K562 (cell line): ENCODE data around the gene LMF2.

Experiments used
- POLR2A ChIP-seq: fragments of 450-650 bp; conservative IDR thresholded peaks from 2 replicates; pipeline ENCODE4 v1.6.1; 2016
- SMARCE1 ChIP-seq: fragments of 450-650 bp; IDR thresholded peaks from 2 replicates; pipeline ENCODE4 v1.7.1; 2016; ENCODE audit warnings: mild to moderate bottlenecking
- ZBED1 ChIP-seq: IDR thresholded peaks from 2 replicates; pipeline ENCODE4 v1.6.1; 2014
- ZFP30 ChIP-seq: fragments of 250-450 bp; sonication (Bioruptor Pico); IDR thresholded peaks from 2 replicates; pipeline ENCODE4 v1.8.0; 2022; ENCODE audit warnings: moderate library complexity, mild to moderate bottlenecking, inconsistent platforms, borderline replicate concordance
- ZNF354B ChIP-seq: fragments of 250-450 bp; sonication (Bioruptor Pico); IDR thresholded peaks from 2 replicates; pipeline ENCODE4 v1.4.0; 2020
- TF ChIP-seq, protein P1 (sequence below): fragments of 250-450 bp; sonication (Bioruptor Pico); IDR thresholded peaks from 2 replicates; pipeline ENCODE4 v1.4.0; 2020; ENCODE audit warnings: mild to moderate bottlenecking, moderate library complexity
- TF ChIP-seq, protein P2 (sequence below): sonication (generic); formaldehyde crosslinking; IDR thresholded peaks from 2 replicates; pipeline ENCODE4 v1.9.0; 2022; ENCODE audit warnings: mild to moderate bottlenecking, missing genetic modification reagents

GRCh38 chr22:50489363-50490243 is 17.9 kb downstream of the LMF2 start:
- TF ChIP-seq ZBED1: no peak
- TF ChIP-seq POLR2A: no peak
- TF ChIP-seq, protein P1, sequence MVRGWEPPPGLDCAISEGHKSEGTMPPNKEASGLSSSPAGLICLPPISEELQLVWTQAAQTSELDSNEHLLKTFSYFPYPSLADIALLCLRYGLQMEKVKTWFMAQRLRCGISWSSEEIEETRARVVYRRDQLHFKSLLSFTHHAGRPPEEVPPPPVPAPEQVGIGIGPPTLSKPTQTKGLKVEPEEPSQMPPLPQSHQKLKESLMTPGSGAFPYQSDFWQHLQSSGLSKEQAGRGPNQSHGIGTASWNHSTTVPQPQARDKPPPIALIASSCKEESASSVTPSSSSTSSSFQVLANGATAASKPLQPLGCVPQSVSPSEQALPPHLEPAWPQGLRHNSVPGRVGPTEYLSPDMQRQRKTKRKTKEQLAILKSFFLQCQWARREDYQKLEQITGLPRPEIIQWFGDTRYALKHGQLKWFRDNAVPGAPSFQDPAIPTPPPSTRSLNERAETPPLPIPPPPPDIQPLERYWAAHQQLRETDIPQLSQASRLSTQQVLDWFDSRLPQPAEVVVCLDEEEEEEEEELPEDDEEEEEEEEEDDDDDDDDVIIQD: no peak
- TF ChIP-seq ZFP30: no peak
- no peak for TF ChIP-seq SMARCE1
- TF ChIP-seq, protein P2, sequence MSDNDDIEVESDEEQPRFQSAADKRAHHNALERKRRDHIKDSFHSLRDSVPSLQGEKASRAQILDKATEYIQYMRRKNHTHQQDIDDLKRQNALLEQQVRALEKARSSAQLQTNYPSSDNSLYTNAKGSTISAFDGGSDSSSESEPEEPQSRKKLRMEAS (CRISPR knock-in tag): no peak
- no peak for TF ChIP-seq ZNF354B (CRISPR knock-in tag)
